Measurements from ENCODE around the gene ALDH1A2.
"Not testable (repeated sequence)": the region's sequence is repeated elsewhere in the genome, so short reads cannot be mapped to it uniquely, and the experiment has no call there.

The ALDH1A2 gene

GRCh38 chr15:58045376-58045775, 20.1 kb downstream of the ALDH1A2 start:
- H3K27ac ChIP-seq (replicated peaks; ENCODE audit: low read length); H4K91ac ChIP-seq (ENCODE audit: low read depth, low read length, poor library complexity); H2BK12ac ChIP-seq (ENCODE audit: low read length); H3K4me2 ChIP-seq (ENCODE audit: insufficient read depth, low read length, poor library complexity, severe bottlenecking); H3K79me1 ChIP-seq (ENCODE audit: low read depth, low read length); H3K23ac ChIP-seq (ENCODE audit: low read depth, low read length, poor library complexity); H3K14ac ChIP-seq (ENCODE audit: low read length); H3K18ac ChIP-seq (ENCODE audit: low read length); H3K4me1 ChIP-seq (ENCODE audit: control insufficient read depth in 2 of 2, insufficient read depth in 1 of 2, low read depth in 1 of 2, low read length in 2 of 2); H2AFZ ChIP-seq (ENCODE audit: low read length); H3K4me3 ChIP-seq (ENCODE audit: low read length in 2 of 2); DNase-seq (ENCODE audit: low spot score); H3K36me3 ChIP-seq (replicated peaks in 1 of 2; ENCODE audit: control insufficient read depth in 2 of 2, insufficient read depth in 2 of 2, low read length in 2 of 2); H2BK5ac ChIP-seq (ENCODE audit: low read length); H3K9me3 ChIP-seq (replicated peaks in 1 of 2; ENCODE audit: control insufficient read depth in 2 of 2, insufficient read depth in 1 of 2, low read depth in 1 of 2, low read length in 2 of 2); H2BK120ac ChIP-seq (ENCODE audit: low read depth, low read length); H4K8ac ChIP-seq (ENCODE audit: low read depth, low read length); H3K4ac ChIP-seq (ENCODE audit: low read length); H2AK5ac ChIP-seq (ENCODE audit: low read depth, low read length); H2BK15ac ChIP-seq (ENCODE audit: low read length); H3K9ac ChIP-seq (ENCODE audit: low read depth, low read length, poor library complexity): not testable (repeated sequence)
- peaks cover 0 to 11% (median 2%) of the 10 kb centered on the region in 3 experiments for H3K27me3 ChIP-seq (ENCODE audit: control insufficient read depth in 3 of 3, insufficient read depth in 3 of 3, low read depth in 1 of 3, low read length in 3 of 3)
- WGBS, 2 donors (ENCODE audit: extremely low coverage in 2 of 2, insufficient read length in 2 of 2, insufficient replicate concordance in 1 of 2), result no CpG with 5 or more reads among the region's 7 CpGs

GRCh38 chr15:58044551-58044950, 21.0 kb downstream of the ALDH1A2 start:
- Histone ChIP-seq H3K9me3 (replicated peaks in 1 of 2; ENCODE audit: control insufficient read depth in 2 of 2, insufficient read depth in 1 of 2, low read depth in 1 of 2, low read length in 2 of 2) (no peaks in the 10 kb centered on the region), H2BK12ac (ENCODE audit: low read length) (no peak overlapping the region), H3K18ac (ENCODE audit: low read length) (no peak overlapping the region), H3K4me2 (ENCODE audit: insufficient read depth, low read length, poor library complexity, severe bottlenecking) (no peak overlapping the region), H3K79me1 (ENCODE audit: low read depth, low read length) (no peaks in the 10 kb centered on the region), H3K4me3 (ENCODE audit: low read length in 2 of 2) (no peak overlapping the region), H2BK15ac (ENCODE audit: low read length) (no peak overlapping the region), H4K91ac (ENCODE audit: low read depth, low read length, poor library complexity) (no peak overlapping the region), H2AK5ac (ENCODE audit: low read depth, low read length) (no peak overlapping the region), H2AFZ (ENCODE audit: low read length) (no peak overlapping the region), H4K8ac (ENCODE audit: low read depth, low read length) (no peak overlapping the region), H3K36me3 (replicated peaks in 1 of 2; ENCODE audit: control insufficient read depth in 2 of 2, insufficient read depth in 2 of 2, low read length in 2 of 2) (no peaks in the 10 kb centered on the region), H3K23ac (ENCODE audit: low read depth, low read length, poor library complexity) (no peak overlapping the region), H2BK120ac (ENCODE audit: low read depth, low read length) (no peak overlapping the region), H3K4ac (ENCODE audit: low read length) (no peak overlapping the region), H3K14ac (ENCODE audit: low read length) (no peak overlapping the region), H2BK5ac (ENCODE audit: low read length) (no peak overlapping the region), H3K4me1 (ENCODE audit: control insufficient read depth in 2 of 2, insufficient read depth in 1 of 2, low read depth in 1 of 2, low read length in 2 of 2) (no peaks in the 10 kb centered on the region), H3K9ac (ENCODE audit: low read depth, low read length, poor library complexity) (no peak overlapping the region), H3K27me3 (ENCODE audit: control insufficient read depth in 3 of 3, insufficient read depth in 3 of 3, low read depth in 1 of 3, low read length in 3 of 3) (peaks cover 0 to 11% (median 2%) of the 10 kb centered on the region in 3 experiments), H3K27ac (replicated peaks; ENCODE audit: low read length) (no peak overlapping the region)
- DNase-seq (ENCODE audit: low spot score), result no peak
- no CpG with 5 or more reads among the region's 2 CpGs for WGBS, 2 donors (ENCODE audit: extremely low coverage in 2 of 2, insufficient read length in 2 of 2, insufficient replicate concordance in 1 of 2)

- H3K4me2 ChIP-seq (ENCODE audit: insufficient read depth, low read length, poor library complexity, severe bottlenecking), result no peak overlapping the region
- no peak overlapping the region for H2AFZ ChIP-seq (ENCODE audit: low read length)
- H4K8ac ChIP-seq (ENCODE audit: low read depth, low read length), result no peak overlapping the region
- H3K27me3 ChIP-seq (ENCODE audit: control insufficient read depth in 3 of 3, insufficient read depth in 3 of 3, low read depth in 1 of 3, low read length in 3 of 3), result peaks cover 0 to 6% (median 2%) of the 10 kb centered on the region in 3 experiments
- no peak overlapping the region for H2BK15ac ChIP-seq (ENCODE audit: low read length)
- H3K27ac ChIP-seq (replicated peaks; ENCODE audit: low read length), result no peak overlapping the region
- H3K23ac ChIP-seq (ENCODE audit: low read depth, low read length, poor library complexity), result no peak overlapping the region
- no peaks in the 10 kb centered on the region for H3K36me3 ChIP-seq (replicated peaks in 1 of 2; ENCODE audit: control insufficient read depth in 2 of 2, insufficient read depth in 2 of 2, low read length in 2 of 2)
- H3K18ac ChIP-seq (ENCODE audit: low read length), result no peak overlapping the region
- H2BK120ac ChIP-seq (ENCODE audit: low read depth, low read length), result no peak overlapping the region
- no peak overlapping the region for H2AK5ac ChIP-seq (ENCODE audit: low read depth, low read length)
- no peak overlapping the region for H2BK12ac ChIP-seq (ENCODE audit: low read length)
- H3K4me3 ChIP-seq (ENCODE audit: low read length in 2 of 2), result no peak overlapping the region
- no peaks in the 10 kb centered on the region for H3K4me1 ChIP-seq (ENCODE audit: control insufficient read depth in 2 of 2, insufficient read depth in 1 of 2, low read depth in 1 of 2, low read length in 2 of 2)
- H3K9me3 ChIP-seq (replicated peaks in 1 of 2; ENCODE audit: control insufficient read depth in 2 of 2, insufficient read depth in 1 of 2, low read depth in 1 of 2, low read length in 2 of 2), result no peaks in the 10 kb centered on the region
- H3K14ac ChIP-seq (ENCODE audit: low read length), result no peak overlapping the region
- no CpG with 5 or more reads among the region's 5 CpGs for WGBS, 2 donors (ENCODE audit: extremely low coverage in 2 of 2, insufficient read length in 2 of 2, insufficient replicate concordance in 1 of 2)
- no peaks in the 10 kb centered on the region for H3K79me1 ChIP-seq (ENCODE audit: low read depth, low read length)
- no peak for DNase-seq (ENCODE audit: low spot score)
- no peak overlapping the region for H2BK5ac ChIP-seq (ENCODE audit: low read length)
- H3K4ac ChIP-seq (ENCODE audit: low read length), result no peak overlapping the region
- no peak overlapping the region for H3K9ac ChIP-seq (ENCODE audit: low read depth, low read length, poor library complexity)
- no peak overlapping the region for H4K91ac ChIP-seq (ENCODE audit: low read depth, low read length, poor library complexity)
Observed at GRCh38 chr15:58043192-58043903, 22.2 kb downstream of the ALDH1A2 start.

- DNase-seq (ENCODE audit: low spot score), result no peak
- Histone ChIP-seq H3K14ac (ENCODE audit: low read length) (no peak overlapping the region), H3K4me2 (ENCODE audit: insufficient read depth, low read length, poor library complexity, severe bottlenecking) (no peak overlapping the region), H3K36me3 (replicated peaks in 1 of 2; ENCODE audit: control insufficient read depth in 2 of 2, insufficient read depth in 2 of 2, low read length in 2 of 2) (no peaks in the 10 kb centered on the region), H3K4ac (ENCODE audit: low read length) (no peak overlapping the region), H3K18ac (ENCODE audit: low read length) (no peak overlapping the region), H3K79me1 (ENCODE audit: low read depth, low read length) (no peaks in the 10 kb centered on the region), H4K8ac (ENCODE audit: low read depth, low read length) (no peak overlapping the region), H2BK15ac (ENCODE audit: low read length) (no peak overlapping the region), H2AK5ac (ENCODE audit: low read depth, low read length) (no peak overlapping the region), H4K91ac (ENCODE audit: low read depth, low read length, poor library complexity) (no peak overlapping the region), H2BK120ac (ENCODE audit: low read depth, low read length) (no peak overlapping the region), H2BK5ac (ENCODE audit: low read length) (no peak overlapping the region), H3K27me3 (ENCODE audit: control insufficient read depth in 3 of 3, insufficient read depth in 3 of 3, low read depth in 1 of 3, low read length in 3 of 3) (peaks cover 0 to 2% (median 0%) of the 10 kb centered on the region in 3 experiments), H3K27ac (replicated peaks; ENCODE audit: low read length) (no peak overlapping the region), H3K23ac (ENCODE audit: low read depth, low read length, poor library complexity) (no peak overlapping the region), H3K4me1 (ENCODE audit: control insufficient read depth in 2 of 2, insufficient read depth in 1 of 2, low read depth in 1 of 2, low read length in 2 of 2) (no peaks in the 10 kb centered on the region), H3K4me3 (ENCODE audit: low read length in 2 of 2) (no peak overlapping the region), H3K9me3 (replicated peaks in 1 of 2; ENCODE audit: control insufficient read depth in 2 of 2, insufficient read depth in 1 of 2, low read depth in 1 of 2, low read length in 2 of 2) (no peaks in the 10 kb centered on the region), H2BK12ac (ENCODE audit: low read length) (no peak overlapping the region), H3K9ac (ENCODE audit: low read depth, low read length, poor library complexity) (no peak overlapping the region), H2AFZ (ENCODE audit: low read length) (no peak overlapping the region)
- WGBS, 2 donors (ENCODE audit: extremely low coverage in 2 of 2, insufficient read length in 2 of 2, insufficient replicate concordance in 1 of 2), result no CpG with 5 or more reads among the region's 3 CpGs
Observed at GRCh38 chr15:58042006-58042405, 23.5 kb downstream of the ALDH1A2 start.

Measured in neuronal stem cell (in vitro differentiated cells).